GM12878 (cell line): Measurements from ENCODE around the gene CTNNAL1. TPM values are rescaled to one million over a fixed set of nuclear protein-coding genes. Genes with fewer than 3 reads are reported as not detected.

Experiments
- ATAC-seq: fragments of 200-7000 bp; cut with Tn5 transposase; 3 replicates; pipeline ENCODE4 v1.9.1; 2020; ENCODE audit warnings: mild to moderate bottlenecking, moderate library complexity
- BruUV-seq: library from RNA; stranded (reverse); fragments of 400-500 nt; replicated peaks from 2 replicates; lab custom pipeline; 2021; lab: Mats Ljungman, UMichigan
- CTCF ChIA-PET: fragments of 300-600 bp; sonication (Branson Sonifier 250); formaldehyde crosslinking; extraction: SDS; loops from one replicate; lab custom pipeline; 2021; ENCODE audit warnings: inconsistent platforms; lab: Yijun Ruan, JAX
- POLR2A ChIA-PET: fragments of 350-600 bp; formaldehyde crosslinking; extraction: SDS; loops from one replicate; lab custom pipeline; 2021; ENCODE audit warnings: inconsistent platforms; lab: Charles Lee
- RAD21 ChIA-PET: fragments of 300-600 bp; sonication (Branson Sonifier 250); formaldehyde crosslinking; loops from one replicate; lab custom pipeline; 2023; ENCODE audit warnings: antibody characterized with exemption; ENCODE audit not compliant: unreplicated experiment; lab: Charles Lee
- SMC1A ChIA-PET: fragments of 300-600 bp; sonication (Branson Sonifier 250); formaldehyde crosslinking; loops from one replicate; lab custom pipeline; 2023; ENCODE audit not compliant: unreplicated experiment, uncharacterized antibody; lab: Charles Lee
- DNase-seq: peaks from one replicate; pipeline ENCODE4 v3.0.0-alpha.2; 2011; ENCODE audit warnings: low read depth, low spot score
- FAIRE-seq: peaks from 3 replicates; lab custom pipeline; 2011; peaks lifted over from hg19 to GRCh38; lab: Jason Lieb, UNC
- H2AFZ ChIP-seq: 2 replicates; pipeline ENCODE4 v1.6.0; 2011; ENCODE audit warnings: low read depth, low read length, control low read depth; ENCODE audit not compliant: control insufficient read depth
- H3K27ac ChIP-seq: 2 replicates; pipeline ENCODE4 v1.5.1; 2011; ENCODE audit warnings: control low read depth; ENCODE audit not compliant: control insufficient read depth, insufficient read depth
- H3K27me3 ChIP-seq, 2 experiments: replicated peaks in 1 of 2; 2 replicates each; pipeline versions ENCODE4 v1.6.0 to v1.6.1; 2011; ENCODE audit warnings: low read length in 1 of 2; ENCODE audit not compliant: control insufficient read depth in 2 of 2, insufficient read depth in 2 of 2
- H3K36me3 ChIP-seq, 2 experiments: 2 replicates each; pipeline ENCODE4 v1.5.1; 2011; ENCODE audit warnings: low read length in 1 of 2; ENCODE audit not compliant: control insufficient read depth in 2 of 2, insufficient read depth in 2 of 2
- H3K4me1 ChIP-seq: 2 replicates; pipeline ENCODE4 v1.6.1; 2011; ENCODE audit warnings: mild to moderate bottlenecking, low read length, moderate library complexity, mixed read lengths; ENCODE audit not compliant: control insufficient read depth, insufficient read depth
- H3K4me2 ChIP-seq: 2 replicates; pipeline ENCODE4 v1.6.0; 2011; ENCODE audit warnings: control low read depth; ENCODE audit not compliant: control insufficient read depth, insufficient read depth
- H3K4me3 ChIP-seq: fragments of 200-600 bp; sonication (generic); 2 replicates; pipeline ENCODE4 v1.5.1; 2016
- H3K79me2 ChIP-seq: 2 replicates; pipeline ENCODE4 v1.6.0; 2011; ENCODE audit warnings: low read length; ENCODE audit not compliant: control insufficient read depth, insufficient read depth
- H3K9ac ChIP-seq: 2 replicates; pipeline ENCODE4 v1.8.0; 2011; ENCODE audit warnings: low read length, control low read depth, mixed read lengths; ENCODE audit not compliant: control insufficient read depth, insufficient read depth
- H3K9me3 ChIP-seq: replicated peaks from 3 replicates; pipeline ENCODE4 v1.5.1; 2011; ENCODE audit warnings: mild to moderate bottlenecking, low read length; ENCODE audit not compliant: control insufficient read depth, insufficient read depth
- H4K20me1 ChIP-seq: 2 replicates; pipeline ENCODE4 v1.6.0; 2011; ENCODE audit not compliant: control insufficient read depth, insufficient read depth
- BACH1 ChIP-seq: fragments of 450-650 bp; IDR thresholded peaks from 2 replicates; pipeline ENCODE4 v1.6.1; 2017; ENCODE audit warnings: mild to moderate bottlenecking, borderline replicate concordance
- CBX3 ChIP-seq: fragments of 200-600 bp; sonication (generic); IDR thresholded peaks from 2 replicates; pipeline ENCODE4 v1.6.1; 2016; ENCODE audit warnings: low read depth, borderline replicate concordance
- CTCF ChIP-seq, 3 experiments: IDR thresholded peaks in 2 of 3; conservative IDR thresholded peaks in 1 of 3; 2 replicates each; pipeline ENCODE4 v1.5.1; 2011; ENCODE audit warnings: low read depth in 3 of 3, low read length in 3 of 3, mild to moderate bottlenecking in 3 of 3, control low read depth in 2 of 3, moderate library complexity in 2 of 3, inconsistent platforms in 1 of 3, mixed read lengths in 1 of 3; ENCODE audit not compliant: control insufficient read depth in 2 of 3, insufficient read depth in 1 of 3; ENCODE audit errors: extremely low read depth in 1 of 3
- DPF2 ChIP-seq: fragments of 450-650 bp; IDR thresholded peaks from 2 replicates; pipeline ENCODE4 v1.6.1; 2017; ENCODE audit warnings: mild to moderate bottlenecking
- RELB ChIP-seq: fragments of 450-650 bp; IDR thresholded peaks from 2 replicates; pipeline ENCODE4 v1.6.1; 2017; ENCODE audit warnings: low read depth, mild to moderate bottlenecking, moderate library complexity
- SRF ChIP-seq, 2 experiments: IDR thresholded peaks; 2 replicates each; pipeline ENCODE4 v1.6.1; 2011; ENCODE audit warnings: low read depth in 2 of 2, low read length in 2 of 2, mild to moderate bottlenecking in 1 of 2, moderate library complexity in 1 of 2
- TARDBP ChIP-seq: IDR thresholded peaks from 2 replicates; pipeline ENCODE4 v1.6.1; 2016; ENCODE audit warnings: borderline replicate concordance
- WGBS: methylation state at CpG from one replicate; pipeline ENCODE4 v1.1.6; 2016; ENCODE audit warnings: low lambda C conversion rate; ENCODE audit not compliant: insufficient replicate concordance, insufficient coverage; ENCODE audit errors: missing lambda C conversion rate; 5-methylcytosine and 5-hydroxymethylcytosine counted together
- in situ Hi-C: fragments of 300-500 bp; cut with MboI; formaldehyde crosslinking; loops from 9 replicates; pipeline ENCODE4 v1.14.3; 2018; ENCODE audit warnings: mixed read lengths
- intact Hi-C: fragments of 100-400 bp; cut with micrococcal nuclease; formaldehyde crosslinking; loops from one replicate; pipeline ENCODE4 v1.14.2; 2022; ENCODE audit not compliant: unreplicated experiment
- polyA plus RNA-seq, 11 experiments: library from polyadenylated mRNA; depleted of rRNA in 4 of 11; unstranded in 6 of 11; stranded (reverse) in 5 of 11; fragments of >200 nt; fragmentation: Nextera tagmentation in 4 of 11; fragmentation: Illumina TruSeq in 1 of 11; extraction: Ambion mirVana in 4 of 11; extraction: Trizol in 1 of 11; gene quantifications; 1 replicate in 1 of 11; 2 replicates in 10 of 11; pipeline versions ENCODE4 v1.2.1 to v1.2.3, GENCODE V29; 2011 to 2016; ENCODE audit warnings: inconsistent platforms in 2 of 11, missing spikeins in 2 of 11, low read depth in 1 of 11
- total RNA-seq, 4 experiments: library from RNA; depleted of rRNA in 3 of 4; stranded (reverse); fragments of >200 nt in 3 of 4; fragmentation: Illumina TruSeq in 1 of 4; extraction: Trizol in 1 of 4; gene quantifications; 2 replicates each; pipeline versions ENCODE4 v1.2.1 to v1.2.3, GENCODE V29; 2013 to 2021

Gene CTNNAL1
- total and polyA plus RNA-seq, 10 of the 15 experiments (the other 5 are each of a cell fraction or from before 2014, with no cell fraction given): 16.3 to 82.5 (median 45.2) TPM

GRCh38 chr9:108996643-108997042, 16.7 kb downstream of the CTNNAL1 start:
- Histone ChIP-seq H3K9me3 (no peaks in the 10 kb centered on the region), H3K9ac (no peak overlapping the region), H3K27ac (no peak overlapping the region), H3K4me3 (no peak overlapping the region), H3K4me1 (peaks cover 5% of the 10 kb centered on the region), H2AFZ (no peak overlapping the region), H4K20me1 (no peaks in the 10 kb centered on the region), H3K36me3 (no peaks in the 10 kb centered on the region; a peak in 1 of 4 replicates), H3K79me2 (no peaks in the 10 kb centered on the region), H3K4me2 (no peak overlapping the region), H3K27me3 (no peaks in the 10 kb centered on the region)
- TF ChIP-seq RELB (no peak), SRF (IDR thresholded peaks at IDR 0.05; ENCODE audit: low read depth in 2 of 2, low read length in 2 of 2) (no peak), CBX3 (no peak), CTCF (IDR thresholded peaks at IDR 0.05 in 2 of 3, conservative IDR thresholded peaks at IDR 0.05 in 1 of 3; ENCODE audit: control insufficient read depth in 2 of 3, extremely low read depth in 1 of 3, insufficient read depth in 1 of 3, low read depth in 3 of 3, low read length in 3 of 3) (no peak), BACH1 (no peak), DPF2 (no peak), TARDBP (no peak)
- POLR2A ChIA-PET: no interaction called here
- BruUV-seq: no TSS peak
- FAIRE-seq (no peak), ATAC-seq (no peak), DNase-seq (no peak)
- CTCF ChIA-PET: interaction anchor here (0.6 kb wide), 1 partner anchor 528 kb away, joined by 3 read pairs; no protein-coding TSS in a partner anchor
- intact Hi-C loops (no loop called here), in situ Hi-C loops (no loop called here)
- 36% methylated on average over 1 of the region's 1 CpG for WGBS
- RAD21 ChIA-PET: no interaction called here
- SMC1A ChIA-PET: no interaction called here
